Dedifferentiated amniotic fluid mesenchymal stem cell (primary cell): ENCODE measurements around the gene AMIGO1.

Experiments used
- DNase-seq: peaks from one replicate; pipeline ENCODE4 v3.0.0-alpha.2; 2016; ENCODE audit errors: extremely low spot score

AMIGO1 gene

GRCh38 chr1:109532365-109533136 lies 23.0 kb upstream of the AMIGO1 start:
- peak; percentile 75 for DNase-seq

GRCh38 chr1:109531826-109532364 lies 22.4 kb upstream of the AMIGO1 start:
- no peak for DNase-seq

- DNase-seq, result no peak
These were observed 21.9 kb upstream of the AMIGO1 start for GRCh38 chr1:109531380-109531779.

GRCh38 chr1:109530457-109531087 lies 21.0 kb upstream of the AMIGO1 start:
- DNase-seq, result no peak

- no peak for DNase-seq
These were observed 20.4 kb upstream of the AMIGO1 start for GRCh38 chr1:109529881-109530456.

- no peak for DNase-seq
These were observed 19.2 kb upstream of the AMIGO1 start for GRCh38 chr1:109528712-109529111.

GRCh38 chr1:109527846-109528695 lies 18.5 kb upstream of the AMIGO1 start:
- no peak for DNase-seq

GRCh38 chr1:109527098-109527811 lies 17.7 kb upstream of the AMIGO1 start:
- no peak for DNase-seq

- no peak for DNase-seq
These were observed 14.2 kb upstream of the AMIGO1 start for GRCh38 chr1:109523706-109524105.

- DNase-seq, result no peak
These were observed 12.5 kb upstream of the AMIGO1 start for GRCh38 chr1:109522026-109522425.

GRCh38 chr1:109521002-109521951 lies 11.8 kb upstream of the AMIGO1 start:
- DNase-seq, result no peak

GRCh38 chr1:109517337-109517736 lies 7.8 kb upstream of the AMIGO1 start:
- no peak for DNase-seq

GRCh38 chr1:109516872-109517271 lies 7.3 kb upstream of the AMIGO1 start:
- DNase-seq, result no peak

GRCh38 chr1:109514846-109515245 lies 5.3 kb upstream of the AMIGO1 start:
- no peak for DNase-seq

- no peak for DNase-seq
These were observed 3.7 kb upstream of the AMIGO1 start for GRCh38 chr1:109513110-109513710.

- no peak for DNase-seq
These were observed 703 bp downstream of the AMIGO1 start for GRCh38 chr1:109508873-109509175.

- DNase-seq, result no peak
These were observed 1.3 kb downstream of the AMIGO1 start for GRCh38 chr1:109508001-109508872.

- DNase-seq, result no peak
These were observed 4.6 kb downstream of the AMIGO1 start for GRCh38 chr1:109504974-109505373.

- DNase-seq, result no peak
These were observed 5.6 kb downstream of the AMIGO1 start for GRCh38 chr1:109503935-109504334.
